H1 (cell line): Measurements from ENCODE around the gene PNPLA1. TPM values are rescaled to one million over a fixed set of nuclear protein-coding genes. Genes with fewer than 3 reads are reported as not detected.

Source experiments
- CTCF ChIA-PET: fragments of 300-600 bp; sonication (Branson Sonifier 250); formaldehyde crosslinking; loops from one replicate; lab custom pipeline; 2021; ENCODE audit not compliant: partially characterized antibody; lab: Charles Lee
- POLR2A ChIA-PET: fragments of 300-600 bp; sonication (Branson Sonifier 250); formaldehyde crosslinking; loops from one replicate; lab custom pipeline; 2021; ENCODE audit warnings: inconsistent platforms; ENCODE audit not compliant: partially characterized antibody; lab: Charles Lee
- DNase-seq, 2 experiments: peaks; one replicate each; pipeline versions ENCODE4 v3.0.0 to v3.0.0-alpha.2; 2010 to 2022; ENCODE audit warnings: low spot score in 2 of 2, low read depth in 1 of 2, mixed read lengths in 1 of 2
- FAIRE-seq: peaks from 2 replicates; lab custom pipeline; 2011; peaks lifted over from hg19 to GRCh38; lab: Jason Lieb, UNC
- H2AFZ ChIP-seq: 2 replicates; pipeline ENCODE4 v1.8.1; 2012; ENCODE audit warnings: low read length, inconsistent platforms
- H2AK5ac ChIP-seq: 2 replicates; pipeline ENCODE4 v1.6.1; 2013; ENCODE audit warnings: low read depth, low read length
- H2BK120ac ChIP-seq: replicated peaks from 2 replicates; pipeline ENCODE3; 2013; ENCODE audit warnings: low read depth, low read length, inconsistent platforms
- H2BK12ac ChIP-seq: 2 replicates; pipeline ENCODE4 v1.6.1; 2013; ENCODE audit warnings: low read depth, low read length
- H2BK15ac ChIP-seq: 2 replicates; pipeline ENCODE4 v1.6.1; 2013; ENCODE audit warnings: low read length
- H2BK20ac ChIP-seq: 2 replicates; pipeline ENCODE4 v1.6.1; 2013; ENCODE audit warnings: low read length
- H2BK5ac ChIP-seq: 2 replicates; pipeline ENCODE4 v1.6.1; 2013; ENCODE audit warnings: low read depth, low read length
- H3K14ac ChIP-seq: 2 replicates; pipeline ENCODE4 v1.6.1; 2013; ENCODE audit warnings: inconsistent platforms; ENCODE audit not compliant: insufficient read length
- H3K18ac ChIP-seq: 2 replicates; pipeline ENCODE4 v1.6.1; 2013; ENCODE audit warnings: low read length; ENCODE audit errors: extremely low read depth
- H3K23ac ChIP-seq: 2 replicates; pipeline ENCODE4 v1.6.1; 2013; ENCODE audit warnings: inconsistent platforms; ENCODE audit not compliant: insufficient read length
- H3K23me2 ChIP-seq: 2 replicates; pipeline ENCODE4 v1.6.1; 2013; ENCODE audit warnings: low read depth, low read length
- H3K27ac ChIP-seq: 2 replicates; pipeline ENCODE4 v1.6.1; 2011; ENCODE audit warnings: low read depth, low read length, inconsistent platforms
- H3K27me3 ChIP-seq, 4 experiments: replicated peaks in 1 of 4; 1 replicate in 1 of 4; 2 replicates in 3 of 4; pipeline versions ENCODE4 v1.6.1 to v1.8.1; 2011 to 2013; ENCODE audit warnings: low read length in 3 of 4, mild to moderate bottlenecking in 3 of 4, inconsistent platforms in 2 of 4, mixed read lengths in 2 of 4, moderate library complexity in 1 of 4; ENCODE audit not compliant: control insufficient read depth in 3 of 4, insufficient read depth in 3 of 4; ENCODE audit errors: extremely low read depth in 1 of 4
- H3K36me3 ChIP-seq, 4 experiments: 2 replicates each; pipeline versions ENCODE4 v1.6.1 to v1.8.1; 2011 to 2013; ENCODE audit warnings: mild to moderate bottlenecking in 4 of 4, low read length in 3 of 4, moderate library complexity in 2 of 4, control low read depth in 1 of 4, inconsistent platforms in 1 of 4; ENCODE audit not compliant: insufficient read depth in 4 of 4, control insufficient read depth in 2 of 4
- H3K4ac ChIP-seq: replicated peaks from 2 replicates; pipeline ENCODE3; 2013; ENCODE audit warnings: low read length, low read depth, mixed read lengths, inconsistent platforms; ENCODE audit not compliant: insufficient read length
- H3K4me1 ChIP-seq, 4 experiments: replicated peaks in 1 of 4; 1 replicate in 1 of 4; 2 replicates in 3 of 4; pipeline versions ENCODE4 v1.6.1 to v1.8.1; 2011 to 2013; ENCODE audit warnings: low read length in 3 of 4, inconsistent platforms in 2 of 4, mixed read lengths in 1 of 4; ENCODE audit not compliant: insufficient read depth in 4 of 4, control insufficient read depth in 3 of 4
- H3K4me2 ChIP-seq, 2 experiments: 2 replicates each; pipeline versions ENCODE4 v1.6.1 to v1.8.1; 2011 to 2013; ENCODE audit warnings: low read depth in 2 of 2, low read length in 2 of 2, control low read depth in 1 of 2, inconsistent platforms in 1 of 2, mild to moderate bottlenecking in 1 of 2; ENCODE audit not compliant: insufficient read depth in 1 of 2
- H3K4me3 ChIP-seq, 4 experiments: fragments of 200-600, 300-600 bp in 1 of 4; sonication (generic), shearing (Covaris generic), sonication (Bioruptor Twin) in 1 of 4; 2 replicates each; pipeline versions ENCODE4 v1.5.1 to v1.8.1; 2011 to 2016; ENCODE audit warnings: low read length in 4 of 4, low read depth in 3 of 4, control low read depth in 2 of 4, inconsistent platforms in 2 of 4, mild to moderate bottlenecking in 2 of 4, mixed read lengths in 1 of 4, moderate library complexity in 1 of 4; ENCODE audit not compliant: insufficient read depth in 2 of 4; ENCODE audit errors: extremely low read depth in 1 of 4
- H3K56ac ChIP-seq: replicated peaks from 2 replicates; pipeline ENCODE3; 2013; ENCODE audit warnings: low read depth, mild to moderate bottlenecking, mixed read lengths, low read length, inconsistent platforms; ENCODE audit not compliant: insufficient read length
- H3K79me1 ChIP-seq: 2 replicates; pipeline ENCODE4 v1.6.1; 2013; ENCODE audit warnings: low read depth, low read length, control low read depth
- H3K79me2 ChIP-seq, 2 experiments: 2 replicates each; pipeline versions ENCODE4 v1.6.1 to v1.8.1; 2012 to 2013; ENCODE audit warnings: low read length in 2 of 2, mild to moderate bottlenecking in 2 of 2, inconsistent platforms in 1 of 2; ENCODE audit not compliant: insufficient read depth in 2 of 2, control insufficient read depth in 1 of 2
- H3K9ac ChIP-seq, 4 experiments: replicated peaks in 1 of 4; 1 replicate in 1 of 4; 2 replicates in 3 of 4; pipeline versions ENCODE4 v1.6.1 to v1.8.1; 2011 to 2013; ENCODE audit warnings: low read depth in 3 of 4, low read length in 3 of 4, control low read depth in 2 of 4, mild to moderate bottlenecking in 2 of 4, moderate library complexity in 2 of 4, inconsistent platforms in 1 of 4; ENCODE audit errors: extremely low read depth in 1 of 4
- H3K9me3 ChIP-seq, 2 experiments: 2 replicates each; pipeline versions ENCODE4 v1.6.1 to v1.8.1; 2012 to 2013; ENCODE audit warnings: mild to moderate bottlenecking in 2 of 2, moderate library complexity in 2 of 2, control low read depth in 1 of 2, inconsistent platforms in 1 of 2, low read depth in 1 of 2, low read length in 1 of 2, mixed read lengths in 1 of 2; ENCODE audit not compliant: insufficient read depth in 2 of 2
- H4K20me1 ChIP-seq, 2 experiments: replicated peaks in 1 of 2; 2 replicates each; pipeline versions ENCODE3 to v1.8.1; 2011 to 2013; ENCODE audit warnings: inconsistent platforms in 2 of 2, low read length in 2 of 2, mild to moderate bottlenecking in 1 of 2; ENCODE audit not compliant: insufficient read depth in 2 of 2, control insufficient read depth in 1 of 2
- H4K5ac ChIP-seq: 2 replicates; pipeline ENCODE4 v1.6.1; 2013; ENCODE audit warnings: low read length, low read depth, mixed read lengths, inconsistent platforms; ENCODE audit not compliant: insufficient read length
- H4K8ac ChIP-seq: 2 replicates; pipeline ENCODE4 v1.8.0; 2013; ENCODE audit warnings: mild to moderate bottlenecking, moderate library complexity, low read length, inconsistent platforms; ENCODE audit not compliant: insufficient read depth; ENCODE audit errors: extremely low read depth
- H4K91ac ChIP-seq: replicated peaks from 2 replicates; pipeline ENCODE3; 2013; ENCODE audit warnings: low read length, mixed read lengths, inconsistent platforms; ENCODE audit not compliant: insufficient read length
- HDAC6 ChIP-seq: IDR thresholded peaks from one replicate; pipeline ENCODE4 v1.7.1; 2012; ENCODE audit warnings: low read depth, mild to moderate bottlenecking, inconsistent platforms, low read length, moderate library complexity
- WGBS, 2 experiments: shearing (Covaris generic) in 1 of 2; methylation state at CpG; one replicate each; pipeline versions ENCODE4 v1.1.6 to v1.1.7; 2013 to 2015; ENCODE audit warnings: low lambda C conversion rate in 2 of 2, mixed read lengths in 2 of 2, inconsistent platforms in 1 of 2, low coverage in 1 of 2, missing lambda C conversion rate in 1 of 2; ENCODE audit not compliant: insufficient replicate concordance in 2 of 2, insufficient coverage in 1 of 2, insufficient read length in 1 of 2; ENCODE audit errors: extremely low coverage in 1 of 2, missing lambda C conversion rate in 1 of 2; 5-methylcytosine and 5-hydroxymethylcytosine counted together
- polyA plus RNA-seq, 7 experiments: library from polyadenylated mRNA; depleted of rRNA in 3 of 7; stranded (reverse) in 5 of 7; unstranded in 2 of 7; fragments of >200 nt in 5 of 7; fragments of 200-250 nt in 2 of 7; gene quantifications; 1 replicate in 5 of 7; 2 replicates in 1 of 7; 4 replicates in 1 of 7; pipeline versions ENCODE4 v1.2.1 to v1.2.3, GENCODE V29; 2011 to 2013; ENCODE audit warnings: missing spikeins in 2 of 7, mixed read lengths in 2 of 7
- total RNA-seq: library from RNA; stranded (reverse); fragmentation: NEBNext Ultra II Directional; extraction: Animal tissue kit (Norgen Biotek cat#: 25700); gene quantifications from 2 replicates; pipeline ENCODE4 v1.2.1, GENCODE V29; 2021

PNPLA1 gene
- total and polyA plus RNA-seq, 2 of the 8 experiments (the other 6 are each of a cell fraction or from before 2014, with no cell fraction given) = not detected

- FAIRE-seq (no peak), DNase-seq (no peak)
- Histone ChIP-seq H4K8ac (no peak overlapping the region), H3K56ac (no peak overlapping the region), H3K4me1 (peaks cover 0 to 7% (median 1%) of the 10 kb centered on the region in 4 experiments; a peak in 3 of 7 replicates), H3K79me2 (no peaks in the 10 kb centered on the region), H2AFZ (no peak overlapping the region), H3K79me1 (no peaks in the 10 kb centered on the region), H3K23me2 (no peaks in the 10 kb centered on the region), H3K4ac (no peak overlapping the region), H4K91ac (no peak overlapping the region), H3K4me3 (no peak overlapping the region), H2BK12ac (no peak overlapping the region), H4K5ac (no peak overlapping the region), H3K14ac (no peak overlapping the region), H2BK120ac (no peak overlapping the region), H3K23ac (no peak overlapping the region), H3K36me3 (no peaks in the 10 kb centered on the region), H2BK15ac (no peak overlapping the region), H3K4me2 (no peak overlapping the region), H3K9ac (no peak overlapping the region), H3K27ac (no peak overlapping the region), H4K20me1 (no peaks in the 10 kb centered on the region), H2BK5ac (no peak overlapping the region), H3K9me3 (no peaks in the 10 kb centered on the region), H2BK20ac (no peak overlapping the region), H2AK5ac (no peak overlapping the region), H3K27me3 (no peaks in the 10 kb centered on the region), H3K18ac (no peak overlapping the region)
- TF ChIP-seq HDAC6 = no peak
- ChIA-PET CTCF (interaction anchor here (1.0 to 14.2 kb wide), 5 partner anchors 12 to 64 kb away, joined by 3 to 137 read pairs (median 5); no protein-coding TSS in a partner anchor), POLR2A (interaction anchor here (0.8 to 1.3 kb wide), 2 partner anchors 24 to 25 kb away, joined by 3 read pairs; no protein-coding TSS in a partner anchor)
- WGBS, 2 experiments = 92% methylated on average over 5 of the region's 5 CpGs; no CpG with 5 or more reads in 1 of the 2 experiments
Observed at GRCh38 chr6:36315921-36316320, 46.1 kb downstream of the PNPLA1 start.
